Measurements from ENCODE around the gene NRN1.
"Not testable (repeated sequence)": the region's sequence is repeated elsewhere in the genome, so short reads cannot be mapped to it uniquely, and the experiment has no call there.

Gene NRN1

DNA sequence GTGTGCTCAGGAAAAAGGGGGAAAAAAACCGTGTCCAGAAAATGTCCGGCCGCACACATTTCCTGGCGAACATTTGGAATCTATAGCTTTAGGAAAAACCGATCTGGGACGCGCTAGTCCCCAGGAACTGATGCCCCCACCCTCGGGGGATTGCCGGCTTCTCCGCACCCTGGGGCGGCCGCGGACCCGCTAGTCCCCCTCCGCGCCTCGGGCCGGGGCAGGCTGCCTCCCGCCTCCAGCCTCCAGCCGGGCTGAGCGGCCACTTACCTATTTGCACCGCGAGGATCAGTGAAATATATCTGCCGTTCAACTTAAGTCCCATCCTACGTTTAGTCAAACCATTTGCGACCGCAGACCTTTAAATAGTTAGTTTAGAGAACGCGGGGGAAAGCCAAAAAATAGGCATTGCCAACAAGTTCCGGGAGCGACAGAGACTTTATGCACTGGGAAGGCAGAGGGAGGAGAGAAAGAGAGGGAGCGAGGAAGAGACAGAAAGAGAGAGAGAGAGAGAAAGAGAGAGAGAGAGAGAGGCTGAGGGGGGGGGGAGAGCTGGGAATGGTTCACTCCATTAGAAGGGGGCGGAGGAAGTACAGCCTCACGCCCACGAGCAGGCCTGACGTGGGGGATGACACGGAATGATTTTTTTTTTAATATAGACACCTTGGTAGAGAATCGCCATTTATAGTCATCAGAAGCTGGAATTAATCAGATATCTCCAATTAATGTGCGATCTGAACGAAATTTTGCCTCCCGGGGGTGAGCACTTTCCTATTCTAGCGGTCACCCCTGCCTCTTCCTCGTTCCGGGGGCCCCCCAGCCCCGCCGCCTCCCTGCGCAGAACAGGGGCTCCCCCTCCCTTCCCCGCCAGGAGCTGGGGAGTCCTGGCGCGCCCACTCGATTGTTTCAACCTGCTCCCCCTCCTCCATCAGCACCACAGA is at the start of gene NRN1:
Gene NRN1 (minus strand): TSS at position 498 of the 938 bp plus-strand sequence. CDS start 176 bp downstream, at position 322.
- no peak for DNase-seq (ENCODE audit: low read depth in 2 of 2, low spot score in 1 of 2)

GRCh38 chr6:6052216-6052615 is 45.5 kb upstream of the NRN1 start:
- no peak for DNase-seq (ENCODE audit: low read depth in 2 of 2, low spot score in 1 of 2)

DNA sequence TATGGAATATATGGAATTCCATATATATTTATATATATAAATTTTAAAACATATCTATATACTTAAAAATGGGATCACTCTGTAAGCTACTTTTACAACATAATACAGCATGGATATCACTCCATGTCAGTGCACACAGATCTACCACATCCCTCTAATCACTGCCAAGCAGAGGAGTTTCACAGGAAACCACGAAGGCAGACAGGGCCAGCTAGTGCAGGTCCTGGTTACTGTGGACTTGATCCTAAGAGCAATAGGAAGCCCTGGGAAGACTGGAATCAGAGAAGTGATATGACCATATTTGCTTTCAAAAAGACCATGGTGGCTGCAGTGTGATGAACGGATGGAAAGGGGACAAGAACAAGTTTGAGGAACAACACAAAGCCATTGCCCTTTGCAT is 40.0 kb upstream of the NRN1 start:
- DNase-seq (ENCODE audit: low read depth in 2 of 2, low spot score in 1 of 2), result no peak

DNA sequence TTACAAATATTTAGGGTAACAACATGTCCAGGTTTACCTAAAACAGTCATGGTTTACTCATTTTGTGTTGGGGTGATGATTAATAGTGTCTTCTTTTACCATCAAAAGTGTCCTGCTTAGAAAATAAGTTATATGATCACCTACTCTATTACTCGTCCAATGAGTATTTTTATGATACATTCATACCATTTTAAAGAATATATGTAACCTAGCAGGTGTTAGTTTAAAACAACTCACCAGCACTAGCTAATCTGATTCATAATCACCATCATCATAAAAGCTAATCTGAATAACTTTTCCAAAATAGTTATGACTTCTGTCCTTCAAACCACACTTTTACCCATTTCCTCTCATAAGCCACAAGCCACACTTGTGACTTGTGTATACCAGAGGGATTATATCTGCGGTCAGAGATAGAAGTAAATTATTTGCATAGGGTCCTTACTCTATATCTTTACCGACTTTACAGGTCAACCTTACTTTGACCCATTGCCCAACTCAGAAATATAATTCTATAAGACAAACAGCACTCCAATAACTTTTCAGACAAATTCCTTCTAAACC is 33.3 kb upstream of the NRN1 start:
- DNase-seq (ENCODE audit: low read depth in 2 of 2, low spot score in 1 of 2), result no peak

- no peak for DNase-seq (ENCODE audit: low read depth in 2 of 2, low spot score in 1 of 2)
Measured at GRCh38 chr6:6037179-6037578, 30.5 kb upstream of the NRN1 start.

DNA sequence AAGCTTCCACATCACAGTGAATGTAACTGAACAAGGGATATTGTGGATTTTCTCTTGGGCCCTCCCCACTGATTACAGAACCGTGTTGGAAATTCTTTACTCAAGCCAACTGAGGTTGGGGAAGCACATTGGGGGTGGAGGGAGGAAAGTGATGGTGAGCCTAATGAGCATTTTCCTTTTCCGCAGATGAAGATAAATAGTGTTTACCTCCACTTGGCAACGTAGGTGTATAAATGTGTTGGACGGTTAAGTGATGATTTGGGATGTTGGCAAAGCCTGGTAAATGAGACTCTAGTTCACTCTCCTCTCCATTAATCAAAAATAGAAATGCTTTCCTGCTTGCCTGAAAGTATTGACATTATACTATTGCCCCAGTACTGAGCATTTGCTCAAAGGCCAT is 27.1 kb upstream of the NRN1 start:
- DNase-seq (ENCODE audit: low read depth in 2 of 2, low spot score in 1 of 2), result no peak

- DNase-seq (ENCODE audit: low read depth in 2 of 2, low spot score in 1 of 2), result no peak
Measured at GRCh38 chr6:6026513-6027205, 19.9 kb upstream of the NRN1 start.

GRCh38 chr6:6025736-6026135 is 19.0 kb upstream of the NRN1 start:
- no peak for DNase-seq (ENCODE audit: low read depth in 2 of 2, low spot score in 1 of 2)

GRCh38 chr6:6024220-6024619 is 17.5 kb upstream of the NRN1 start:
- DNase-seq (ENCODE audit: low read depth in 2 of 2, low spot score in 1 of 2), result no peak

DNA sequence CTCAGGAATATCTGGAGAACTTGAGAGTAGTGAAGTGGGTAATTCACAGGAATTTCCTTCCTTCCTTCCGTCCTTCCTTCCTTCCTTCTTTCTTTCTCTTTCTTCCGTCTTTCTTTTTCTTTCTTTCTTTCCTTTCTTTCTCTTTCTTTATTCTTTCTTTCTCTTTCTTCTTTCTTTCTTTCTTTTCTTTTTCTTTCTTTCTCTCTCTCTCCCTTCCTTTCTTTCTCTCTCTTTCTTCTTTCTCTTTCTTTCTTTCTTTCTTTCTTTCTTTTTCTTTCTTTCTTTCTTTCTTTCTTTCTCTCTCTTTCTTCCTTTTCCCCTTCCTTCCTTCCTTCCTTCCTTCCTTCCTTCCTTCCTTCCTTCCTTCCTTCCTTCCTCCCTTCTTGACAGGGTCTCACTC is 16.1 kb upstream of the NRN1 start:
- DNase-seq (ENCODE audit: low read depth in 2 of 2, low spot score in 1 of 2), result not testable (repeated sequence)

- DNase-seq (ENCODE audit: low read depth in 2 of 2, low spot score in 1 of 2), result no peak
Measured at GRCh38 chr6:6008648-6009421, 2.1 kb upstream of the NRN1 start.

GRCh38 chr6:6008089-6008647 is 1.4 kb upstream of the NRN1 start:
- no peak for DNase-seq (ENCODE audit: low read depth in 2 of 2, low spot score in 1 of 2)

GRCh38 chr6:6007366-6008088 is 802 bp upstream of the NRN1 start:
- DNase-seq (ENCODE audit: low read depth in 2 of 2, low spot score in 1 of 2), result no peak

DNA sequence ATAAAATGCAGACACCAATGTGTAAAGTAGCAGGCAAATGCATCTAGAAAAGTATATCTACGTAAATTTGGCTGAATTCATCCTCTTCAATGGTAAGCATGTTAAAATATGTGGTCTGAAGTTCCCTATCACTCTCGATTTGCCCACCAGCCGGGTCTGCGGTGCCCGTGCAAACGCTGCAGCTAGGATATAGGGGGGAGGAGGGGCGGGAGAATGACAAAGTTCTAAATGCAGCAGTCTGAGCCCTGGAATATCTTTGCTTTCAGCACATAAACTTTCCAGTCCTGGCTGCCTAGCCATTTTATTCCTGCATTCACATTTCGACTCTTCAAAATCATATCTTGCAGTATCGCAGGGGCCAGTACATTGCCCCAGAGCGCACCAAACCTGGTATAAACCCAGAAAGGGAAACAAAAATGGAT is 708 bp downstream of the NRN1 start:
- DNase-seq (ENCODE audit: low read depth in 2 of 2, low spot score in 1 of 2), result no peak

DNA sequence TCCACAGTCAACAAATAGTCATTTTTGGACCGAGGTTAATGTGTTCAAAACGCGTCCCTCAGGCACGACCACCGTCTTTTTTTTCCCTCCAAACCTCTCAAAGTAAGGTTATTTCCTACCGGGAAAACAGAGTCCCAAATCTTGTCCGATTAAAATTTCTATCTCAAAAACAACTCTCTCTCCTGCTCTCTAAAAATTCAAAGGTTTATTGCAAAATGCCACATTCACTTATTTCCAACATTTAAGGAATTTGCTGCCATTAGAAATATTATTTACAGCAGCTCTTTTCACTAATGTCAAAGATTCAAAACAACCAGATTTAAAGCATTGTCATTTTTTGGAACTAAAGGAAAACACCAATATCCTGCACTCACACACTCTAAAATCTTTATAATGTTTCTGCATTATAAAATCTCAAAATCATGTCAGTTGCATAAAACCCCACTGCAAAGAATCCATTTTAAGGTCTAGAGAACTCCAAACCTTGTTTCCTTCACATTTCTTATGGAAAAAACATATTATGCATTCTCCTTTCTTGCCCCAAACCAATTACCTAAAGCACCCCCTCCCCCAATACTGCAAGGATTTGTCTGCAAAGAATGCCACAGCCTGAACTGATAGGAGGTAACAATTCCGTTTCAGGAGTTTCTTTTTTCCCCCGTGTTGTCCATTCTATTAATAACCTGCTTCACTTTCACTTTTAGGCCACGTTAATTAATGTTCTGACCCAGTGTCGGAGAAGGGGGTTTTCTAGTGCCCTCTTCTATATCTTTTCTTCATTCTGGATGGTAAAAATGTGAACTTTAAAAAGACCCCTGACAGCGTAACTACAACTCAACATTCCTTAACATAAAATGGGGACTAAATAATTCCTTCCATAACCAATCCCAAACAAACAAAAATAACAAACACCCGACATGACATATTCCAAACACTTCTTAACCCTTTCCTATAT is 1.4 kb downstream of the NRN1 start:
- no peak for DNase-seq (ENCODE audit: low read depth in 2 of 2, low spot score in 1 of 2)

DNA sequence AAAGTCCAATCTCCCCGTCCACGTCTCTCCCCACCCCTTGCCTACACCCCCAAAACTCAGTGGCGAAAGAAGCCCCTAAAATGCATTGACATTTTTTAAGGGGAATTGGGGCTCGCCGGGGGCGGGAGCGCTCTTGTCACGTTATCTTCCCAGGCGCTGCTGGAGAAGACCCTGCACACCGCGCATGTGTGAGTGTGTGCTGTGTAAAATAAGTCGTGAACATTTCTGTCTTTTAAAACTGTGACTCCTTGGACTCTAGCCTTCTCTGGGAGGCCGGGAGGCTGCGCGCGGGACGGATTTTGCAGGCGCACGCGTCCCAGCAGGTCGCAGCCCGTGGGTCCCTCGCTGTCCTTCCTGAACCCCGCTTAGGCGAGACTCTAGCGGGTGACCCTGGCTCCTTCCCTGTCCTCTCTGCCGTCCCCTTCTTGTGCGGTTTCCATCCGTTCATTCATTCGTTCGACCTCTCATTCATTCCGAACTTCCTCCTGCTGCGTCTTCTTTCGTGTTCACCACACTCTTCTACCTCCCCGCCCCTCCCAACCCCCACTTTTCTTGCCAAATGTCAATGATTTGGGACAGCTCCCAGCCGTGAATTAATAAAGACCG is 2.2 kb downstream of the NRN1 start:
- DNase-seq (ENCODE audit: low read depth in 2 of 2, low spot score in 1 of 2), result no peak

DNA sequence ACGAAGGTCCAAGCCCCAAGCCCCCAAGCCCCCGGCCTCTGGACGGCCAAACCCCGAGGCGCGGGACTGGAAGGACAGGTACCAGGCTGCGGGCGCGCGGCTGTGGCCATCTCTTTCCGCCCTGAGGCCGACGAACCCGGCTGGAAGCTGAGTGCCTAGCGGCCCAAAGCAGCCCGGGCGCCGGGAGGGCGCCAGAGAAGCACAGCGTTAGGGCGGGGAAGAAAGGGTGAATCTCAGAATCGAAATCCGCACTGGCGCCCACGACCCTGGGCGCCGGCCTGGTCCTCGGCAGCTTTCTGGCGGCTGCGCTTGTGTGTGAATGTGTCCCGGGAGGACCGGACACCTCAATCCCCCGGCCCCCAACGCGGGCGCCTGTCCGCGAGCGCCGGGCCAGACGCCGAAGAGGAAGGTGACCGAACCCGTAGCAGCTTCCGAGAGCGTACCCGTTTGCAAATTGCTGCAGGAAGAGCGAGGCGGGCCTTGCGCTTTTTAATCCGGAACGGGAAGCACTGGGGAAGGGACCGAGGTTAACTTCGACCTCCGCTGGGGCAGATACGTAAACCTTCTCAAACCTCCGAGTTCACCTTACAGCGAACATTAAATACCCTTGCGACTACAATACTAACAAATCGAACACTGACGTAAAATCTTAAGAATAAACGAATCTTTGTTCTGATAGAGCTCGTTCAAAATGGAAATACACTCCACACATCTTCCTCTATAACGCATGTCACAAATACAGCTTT is 2.9 kb downstream of the NRN1 start:
- DNase-seq (ENCODE audit: low read depth in 2 of 2, low spot score in 1 of 2), result no peak
